GM18517 (cell line): ENCODE data around the gene MLEC.

Source experiments
- ATAC-seq: cut with Tn5 transposase; IDR thresholded peaks from one replicate; pipeline ENCODE4 v1.9.1; 2021; ENCODE audit warnings: mild to moderate bottlenecking, moderate library complexity; ENCODE audit not compliant: unreplicated experiment

Gene MLEC

DNA sequence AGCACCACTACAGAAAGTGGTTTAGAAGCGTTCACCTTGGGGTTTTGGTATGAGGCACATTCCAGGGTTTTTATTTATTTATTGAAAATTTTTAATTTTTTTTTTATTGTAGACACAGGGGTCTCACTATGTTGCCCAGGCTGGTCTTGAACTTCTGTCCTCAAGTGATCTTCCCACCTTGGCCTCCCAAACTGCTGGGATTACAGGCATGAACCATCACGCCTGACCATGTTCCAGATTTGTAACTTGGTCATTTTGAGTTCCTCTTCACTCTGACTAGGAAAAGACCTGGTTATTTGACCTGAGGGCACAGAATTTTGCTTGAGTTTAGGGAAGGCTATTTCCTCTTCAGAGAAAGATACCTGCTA, 3.1 kb downstream of the MLEC start:
- ATAC-seq, result no peak

DNA sequence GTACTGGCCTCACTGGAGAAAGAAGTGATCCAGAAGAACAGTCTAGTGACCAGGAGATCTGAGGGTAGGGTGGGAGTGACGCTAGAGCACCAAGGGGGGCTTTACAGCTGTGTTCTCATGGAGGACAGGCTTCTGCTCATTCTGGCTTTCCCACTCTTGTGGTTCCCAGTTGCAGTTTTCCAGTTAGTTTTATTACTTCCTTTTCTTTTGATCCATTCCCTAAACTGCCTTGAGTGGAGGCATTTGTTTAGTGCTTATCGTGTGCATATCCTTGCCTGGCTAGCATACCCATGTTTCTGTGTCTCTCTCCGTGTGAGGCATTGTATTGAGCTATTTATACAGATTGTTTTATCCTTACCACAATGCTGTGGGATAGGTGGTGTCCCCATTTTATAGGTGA, 4.0 kb downstream of the MLEC start:
- no peak for ATAC-seq

GRCh38 chr12:120692524-120693033, 5.6 kb downstream of the MLEC start:
- ATAC-seq, result no peak

DNA sequence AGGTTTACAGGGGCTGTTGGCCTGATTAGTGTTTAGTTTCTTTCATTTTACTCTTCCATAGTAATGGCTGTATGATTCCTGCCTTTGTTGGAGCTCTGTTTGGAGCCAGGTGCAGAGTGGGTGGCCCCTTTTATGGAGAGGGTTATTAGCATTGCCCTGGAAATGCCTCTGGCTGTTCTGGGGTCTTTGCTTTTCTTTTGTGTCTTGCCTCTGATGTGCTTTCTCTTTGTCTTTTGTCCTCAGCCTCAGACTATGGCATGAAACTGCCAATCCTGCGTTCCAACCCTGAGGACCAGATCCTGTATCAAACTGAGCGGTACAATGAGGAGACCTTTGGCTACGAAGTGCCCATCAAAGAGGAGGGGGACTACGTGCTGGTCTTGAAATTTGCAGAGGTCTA, 6.9 kb downstream of the MLEC start:
- ATAC-seq, result no peak

DNA sequence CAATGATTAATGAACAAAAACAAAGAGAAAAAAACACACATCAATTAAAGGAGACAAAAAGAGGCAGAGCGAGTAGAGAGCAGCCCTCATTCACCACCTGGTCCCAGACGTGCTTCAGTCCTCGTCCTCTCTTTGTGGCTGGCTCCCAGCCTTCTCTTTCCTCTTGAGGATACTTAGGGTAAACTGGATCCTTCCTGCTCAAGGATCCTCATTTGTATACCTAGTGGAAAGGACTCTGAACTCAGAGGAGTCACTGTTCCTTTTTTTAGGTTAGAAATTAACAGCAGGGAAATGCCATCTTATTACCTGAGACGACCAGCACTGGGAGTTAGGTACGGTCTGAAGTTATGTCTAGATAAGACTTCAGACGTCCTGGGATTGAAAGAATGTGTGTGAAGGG, 9.7 kb downstream of the MLEC start:
- ATAC-seq, result no peak

DNA sequence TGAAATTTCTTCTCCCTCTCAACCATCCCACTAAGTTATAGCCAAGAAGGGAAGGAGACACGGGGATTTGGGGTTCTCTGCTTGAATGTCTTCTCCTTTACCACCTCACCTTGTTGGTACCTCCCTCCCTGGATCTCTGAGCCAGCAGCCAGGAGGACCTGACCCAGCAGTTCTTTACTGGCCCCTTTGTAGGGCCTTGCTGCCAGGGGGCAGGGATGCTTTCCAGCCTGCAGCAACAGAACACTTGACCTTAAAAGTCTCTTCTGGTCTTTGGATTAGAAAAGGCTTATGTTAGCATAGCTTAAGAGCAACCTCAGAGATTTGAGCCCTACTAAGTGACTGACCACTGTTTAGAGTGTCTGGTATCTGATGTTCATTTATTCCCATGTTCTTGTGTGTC, 10.4 kb downstream of the MLEC start:
- no peak for ATAC-seq

DNA sequence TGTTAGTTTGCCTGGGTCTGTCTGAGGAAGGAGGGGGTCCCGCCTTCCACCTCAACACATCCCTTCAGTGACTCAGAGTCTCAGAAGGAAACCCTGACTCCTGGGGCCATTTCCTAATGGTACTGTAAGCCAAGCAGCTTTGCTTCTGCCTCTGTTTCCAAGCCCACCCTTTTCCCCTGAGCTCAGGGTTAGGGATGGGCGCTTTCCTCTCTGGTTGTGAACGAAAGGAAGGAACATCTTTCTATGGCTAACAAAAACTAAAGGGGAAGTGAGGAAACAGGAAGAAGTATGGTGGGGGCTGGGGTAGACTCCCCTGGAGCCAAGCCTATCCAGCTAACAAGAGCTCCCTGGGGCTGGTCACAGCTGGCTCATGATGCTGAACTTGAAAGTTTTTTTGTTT, 11.7 kb downstream of the MLEC start:
- ATAC-seq, result no peak

DNA sequence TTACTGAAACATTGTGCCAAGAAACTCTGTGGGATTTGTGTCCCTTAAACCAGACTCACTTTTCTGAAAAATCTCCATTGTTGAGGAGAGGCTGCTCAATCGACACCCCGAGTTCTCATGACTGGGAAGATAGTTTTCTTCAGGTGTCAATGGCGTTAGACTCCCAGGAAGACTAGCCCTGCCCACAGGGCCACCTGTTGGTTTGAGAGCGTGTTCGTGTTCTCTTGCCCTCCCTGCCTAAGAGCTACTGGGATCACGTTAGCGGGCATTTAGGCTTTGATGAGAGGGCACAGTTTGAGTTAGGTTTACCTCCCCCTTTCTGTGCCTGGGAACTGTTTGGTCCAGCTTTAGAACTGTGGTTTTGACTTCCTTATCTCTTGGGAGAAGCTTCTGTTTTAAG, 12.6 kb downstream of the MLEC start:
- ATAC-seq, result no peak

DNA sequence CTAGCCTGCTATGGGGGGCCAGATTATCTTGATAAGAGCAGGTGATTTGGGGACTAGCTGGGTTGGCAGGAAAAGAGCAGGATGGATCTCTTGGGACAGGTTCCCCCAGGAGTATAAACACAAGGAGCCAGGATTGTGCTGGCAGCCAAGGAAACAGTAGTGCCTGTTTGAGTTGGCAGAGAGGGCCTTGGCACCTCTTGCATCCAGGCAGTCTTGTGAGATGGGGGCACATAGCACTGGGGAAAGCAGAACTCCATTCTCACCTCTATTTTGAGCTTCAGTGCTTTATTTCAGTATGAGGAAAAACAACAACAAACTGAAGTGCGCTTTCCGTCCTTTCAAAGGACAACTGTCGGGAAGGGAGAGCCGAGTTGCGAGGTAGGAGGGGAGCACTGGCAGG, 13.9 kb downstream of the MLEC start:
- no peak for ATAC-seq

DNA sequence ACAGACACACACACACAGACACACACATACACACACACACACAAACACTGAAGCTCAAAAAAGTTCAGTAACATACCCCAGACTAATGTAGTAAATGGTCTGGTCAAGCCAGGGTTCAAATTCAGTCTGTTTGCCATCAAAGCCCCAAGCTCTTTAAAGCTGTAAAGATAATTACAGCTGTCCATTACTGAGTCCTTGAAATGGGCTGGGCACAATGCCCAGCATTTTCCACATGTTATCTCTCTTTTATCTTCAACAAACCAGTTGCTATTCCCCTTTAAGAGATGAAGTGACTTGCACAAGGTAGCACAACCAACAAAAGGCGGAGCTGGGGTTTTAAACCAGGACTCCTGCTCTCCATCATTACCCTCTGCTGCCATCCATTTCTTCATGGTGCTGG, 15.7 kb downstream of the MLEC start:
- no peak for ATAC-seq

- ATAC-seq, result no peak
Observed at GRCh38 chr12:120703311-120703942, 16.5 kb downstream of the MLEC start.

- ATAC-seq, result no peak
Observed at GRCh38 chr12:120705618-120706017, 18.7 kb downstream of the MLEC start.

GRCh38 chr12:120706029-120706428, 19.1 kb downstream of the MLEC start:
- ATAC-seq, result no peak

- ATAC-seq, result no peak
Observed at GRCh38 chr12:120708651-120709050, 21.7 kb downstream of the MLEC start.

- ATAC-seq, result peak; percentile 61
Observed at GRCh38 chr12:120710031-120710804, 23.3 kb downstream of the MLEC start, which contains the start of gene UNC119B. TSS of gene UNC119B (plus strand) at chr12:120710458. CDS start at chr12:120710475, 17 bp downstream.

DNA sequence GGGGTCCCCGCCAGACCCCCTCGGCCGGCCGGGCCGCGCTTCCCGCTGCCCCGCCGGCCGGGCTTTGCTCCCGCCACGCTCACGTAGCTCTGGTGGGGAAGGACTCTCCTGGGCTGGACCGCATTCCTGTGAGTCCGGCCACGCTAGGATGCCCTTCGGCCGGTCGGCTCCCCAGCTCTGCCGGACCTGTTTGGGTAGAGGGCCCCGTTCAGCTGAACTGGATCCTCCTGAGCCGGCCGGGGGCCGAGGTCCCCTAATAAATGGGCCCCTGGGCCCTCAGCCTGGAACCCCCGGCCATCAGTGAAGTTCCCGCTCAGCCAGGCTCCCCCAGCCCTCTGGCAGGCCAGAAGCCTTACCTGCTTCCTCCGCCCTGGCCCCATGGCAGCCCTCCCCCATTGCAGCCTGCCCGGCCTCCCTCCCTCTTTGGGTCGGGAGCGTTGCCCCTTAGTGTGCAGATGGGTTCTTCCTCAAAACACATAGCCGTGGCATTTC, 23.9 kb downstream of the MLEC start:
- ATAC-seq, result no peak

GRCh38 chr12:120711411-120711810, 24.5 kb downstream of the MLEC start:
- no peak for ATAC-seq

GRCh38 chr12:120712610-120713009, 25.7 kb downstream of the MLEC start:
- no peak for ATAC-seq

- ATAC-seq, result no peak
Observed at GRCh38 chr12:120713861-120714482, 27.0 kb downstream of the MLEC start.

- no peak for ATAC-seq
Observed at GRCh38 chr12:120718055-120718454, 31.1 kb downstream of the MLEC start.

GRCh38 chr12:120719072-120719471, 32.1 kb downstream of the MLEC start:
- no peak for ATAC-seq
